Loucy (cell line): Measurements from ENCODE around the gene SLC22A23.

Source experiments
- H2AFZ ChIP-seq: fragments of 200-600 bp; sonication (generic); 2 replicates; pipeline ENCODE4 v1.6.0; 2016; ENCODE audit warnings: antibody characterized with exemption, mild to moderate bottlenecking, low read length, moderate library complexity
- H3F3A ChIP-seq: fragments of 200-600 bp; 2 replicates; pipeline ENCODE4 v1.6.0; 2016; ENCODE audit warnings: antibody characterized with exemption, low read depth, mild to moderate bottlenecking
- H3K27me3 ChIP-seq: fragments of 200-600 bp; sonication (generic); 2 replicates; pipeline ENCODE4 v1.6.1; 2014; ENCODE audit warnings: low read length, mild to moderate bottlenecking; ENCODE audit not compliant: insufficient read depth, poor library complexity, severe bottlenecking
- H3K36me3 ChIP-seq: fragments of 200-600 bp; sonication (generic); 2 replicates; pipeline ENCODE4 v1.6.1; 2016; ENCODE audit warnings: low read length; ENCODE audit not compliant: insufficient read depth
- H3K4me1 ChIP-seq: fragments of 200-600 bp; sonication (generic); 2 replicates; pipeline ENCODE4 v1.5.1; 2014; ENCODE audit warnings: low read length, mild to moderate bottlenecking; ENCODE audit not compliant: insufficient read depth, poor library complexity, severe bottlenecking
- H3K4me2 ChIP-seq: fragments of 200-600 bp; sonication (generic); 2 replicates; pipeline ENCODE4 v1.6.0; 2014; ENCODE audit warnings: antibody characterized with exemption, low read length, low read depth, mild to moderate bottlenecking; ENCODE audit not compliant: poor library complexity, severe bottlenecking
- H3K4me3 ChIP-seq: fragments of 200-600 bp; sonication (generic); 2 replicates; pipeline ENCODE4 v1.5.1; 2014; ENCODE audit warnings: low read length, mild to moderate bottlenecking, mixed read lengths; ENCODE audit not compliant: poor library complexity, severe bottlenecking
- H3K79me2 ChIP-seq: fragments of 200-600 bp; sonication (generic); 2 replicates; pipeline ENCODE4 v1.6.1; 2014; ENCODE audit warnings: low read length; ENCODE audit not compliant: insufficient read depth
- H3K9ac ChIP-seq: fragments of 200-600 bp; sonication (generic); 2 replicates; pipeline ENCODE4 v1.6.0; 2014; ENCODE audit warnings: mild to moderate bottlenecking, low read depth, low read length, moderate library complexity; ENCODE audit not compliant: poor library complexity, severe bottlenecking
- H3K9me2 ChIP-seq: fragments of 200-600 bp; sonication (generic); replicated peaks from 2 replicates; pipeline ENCODE4 v1.6.1; 2016; ENCODE audit warnings: low read depth, low read length, mixed read lengths
- H3K9me3 ChIP-seq: fragments of 200-600 bp; sonication (generic); 2 replicates; pipeline ENCODE4 v1.6.1; 2014; ENCODE audit warnings: mild to moderate bottlenecking, antibody characterized with exemption, low read length, low read depth; ENCODE audit not compliant: insufficient read depth
- H4K20me1 ChIP-seq: fragments of 200-600 bp; sonication (generic); 2 replicates; pipeline ENCODE4 v1.6.0; 2014; ENCODE audit warnings: antibody characterized with exemption, low read length, mild to moderate bottlenecking; ENCODE audit not compliant: insufficient read depth, poor library complexity, severe bottlenecking
- EZH2phosphoT487 ChIP-seq: fragments of 200-600 bp; IDR thresholded peaks from 2 replicates; pipeline ENCODE4 v1.6.1; 2018; ENCODE audit warnings: antibody characterized with exemption, mild to moderate bottlenecking, moderate library complexity, borderline replicate concordance
- TF ChIP-seq, protein P1 (sequence below): fragments of 200-600 bp; sonication (generic); conservative IDR thresholded peaks from 2 replicates; pipeline ENCODE4 v1.5.1; 2014; ENCODE audit warnings: mild to moderate bottlenecking, antibody characterized with exemption, low read length

SLC22A23 gene

DNA sequence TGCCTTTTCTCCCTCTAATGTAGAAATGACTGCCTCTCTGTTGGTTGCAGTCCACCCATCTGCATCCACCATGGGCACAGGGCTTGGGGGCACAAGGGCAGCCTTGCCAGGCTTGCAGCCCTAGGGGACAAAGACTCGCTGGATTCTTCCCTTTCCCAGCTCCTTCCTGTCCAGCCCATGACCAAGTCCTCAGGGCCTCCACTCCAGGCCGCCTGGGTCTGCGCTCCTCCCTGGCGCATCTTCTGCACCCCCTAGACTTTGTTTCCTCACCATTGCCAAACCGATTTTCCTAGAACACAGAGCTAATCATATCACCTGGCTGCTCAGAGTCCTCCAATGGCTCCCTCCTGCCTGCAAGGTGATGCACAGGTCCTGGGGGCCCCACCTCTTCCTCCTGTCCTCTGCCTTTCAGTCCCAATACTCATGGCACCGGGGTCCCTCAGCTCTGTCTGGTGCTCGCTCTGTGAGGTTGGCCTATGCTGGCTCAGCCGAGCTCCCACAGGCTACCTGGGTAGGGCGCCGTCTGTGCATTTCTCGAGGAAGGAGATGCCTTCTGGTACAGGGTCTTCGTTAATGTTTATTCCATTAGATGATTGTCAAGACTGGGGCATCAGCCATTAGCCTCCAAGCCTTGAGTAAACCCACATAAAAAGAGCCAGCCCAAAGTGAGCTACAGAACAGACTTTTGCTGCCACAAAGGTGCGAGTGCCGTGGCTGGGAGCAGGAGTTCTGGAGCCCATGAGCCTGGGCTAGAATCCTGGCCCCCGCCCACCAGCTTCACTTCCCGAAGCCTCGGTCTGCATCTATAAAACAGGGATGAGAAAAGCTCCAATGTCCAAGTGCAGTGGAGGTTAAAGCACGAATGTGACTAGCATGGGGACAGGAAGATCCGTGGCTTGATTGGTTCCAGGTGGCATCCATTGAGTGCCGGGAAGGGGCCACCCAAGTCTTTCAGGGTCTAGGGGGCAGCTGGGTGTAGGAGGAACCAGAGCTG is 180.4 kb downstream of the SLC22A23 start:
- Histone ChIP-seq H3K4me3 (no peak overlapping the region), H3K4me2 (no peak overlapping the region), H3K4me1 (no peaks in the 10 kb centered on the region), H2AFZ (no peak overlapping the region), H3K27me3 (no peaks in the 10 kb centered on the region), H4K20me1 (no peaks in the 10 kb centered on the region), H3K9ac (no peak overlapping the region), H3K36me3 (peaks cover 15% of the 10 kb centered on the region; the same call in 1 of the 2 replicates), H3F3A (no peaks in the 10 kb centered on the region), H3K79me2 (no peaks in the 10 kb centered on the region; the same call in 1 of the 2 replicates), H3K9me2 (no peaks in the 10 kb centered on the region), H3K9me3 (no peaks in the 10 kb centered on the region)
- TF ChIP-seq, protein P1, sequence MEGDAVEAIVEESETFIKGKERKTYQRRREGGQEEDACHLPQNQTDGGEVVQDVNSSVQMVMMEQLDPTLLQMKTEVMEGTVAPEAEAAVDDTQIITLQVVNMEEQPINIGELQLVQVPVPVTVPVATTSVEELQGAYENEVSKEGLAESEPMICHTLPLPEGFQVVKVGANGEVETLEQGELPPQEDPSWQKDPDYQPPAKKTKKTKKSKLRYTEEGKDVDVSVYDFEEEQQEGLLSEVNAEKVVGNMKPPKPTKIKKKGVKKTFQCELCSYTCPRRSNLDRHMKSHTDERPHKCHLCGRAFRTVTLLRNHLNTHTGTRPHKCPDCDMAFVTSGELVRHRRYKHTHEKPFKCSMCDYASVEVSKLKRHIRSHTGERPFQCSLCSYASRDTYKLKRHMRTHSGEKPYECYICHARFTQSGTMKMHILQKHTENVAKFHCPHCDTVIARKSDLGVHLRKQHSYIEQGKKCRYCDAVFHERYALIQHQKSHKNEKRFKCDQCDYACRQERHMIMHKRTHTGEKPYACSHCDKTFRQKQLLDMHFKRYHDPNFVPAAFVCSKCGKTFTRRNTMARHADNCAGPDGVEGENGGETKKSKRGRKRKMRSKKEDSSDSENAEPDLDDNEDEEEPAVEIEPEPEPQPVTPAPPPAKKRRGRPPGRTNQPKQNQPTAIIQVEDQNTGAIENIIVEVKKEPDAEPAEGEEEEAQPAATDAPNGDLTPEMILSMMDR: no peak
- no peak for TF ChIP-seq EZH2phosphoT487

DNA sequence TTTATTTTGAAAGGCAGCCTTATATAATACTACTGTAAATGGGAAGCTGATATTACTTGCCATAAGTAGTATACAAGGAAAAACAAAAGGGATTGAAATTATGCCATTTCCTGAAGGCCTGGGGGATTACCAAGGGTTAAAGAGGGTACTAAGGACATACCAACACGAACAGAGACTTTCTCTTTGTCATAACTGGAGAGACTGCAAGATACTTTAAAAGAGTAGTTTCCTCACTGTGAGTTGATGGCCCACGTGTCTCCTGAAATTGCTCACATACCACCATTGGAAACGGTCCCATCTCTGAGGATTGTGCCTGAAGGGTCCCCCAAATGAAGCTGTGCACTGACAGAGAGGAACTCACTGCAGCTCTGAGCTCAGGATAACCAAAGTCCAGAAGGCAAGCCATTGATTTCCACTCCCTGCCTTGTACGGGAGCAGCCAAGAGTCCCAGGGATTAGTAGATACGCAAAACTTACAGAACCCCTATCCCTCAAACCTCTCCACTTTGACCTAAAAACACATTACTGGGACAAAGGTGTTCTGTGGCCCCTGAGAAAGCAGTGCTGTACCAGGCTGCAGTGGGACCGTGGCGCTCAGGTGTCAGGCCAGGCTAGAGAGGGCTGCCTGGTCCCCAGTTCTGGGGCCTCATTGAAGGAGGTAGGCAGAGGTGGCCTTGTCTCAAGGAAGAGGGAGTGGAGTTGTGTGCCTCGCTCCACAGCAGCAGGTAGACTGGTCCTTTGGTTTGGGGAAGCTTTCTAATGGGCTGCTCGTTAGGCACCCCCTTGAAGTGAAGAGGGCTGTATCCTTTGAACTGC is 182.9 kb downstream of the SLC22A23 start:
- H3K4me1 ChIP-seq: no peaks in the 10 kb centered on the region
- no peaks in the 10 kb centered on the region for H3K27me3 ChIP-seq
- no peak overlapping the region for H3K4me2 ChIP-seq
- H3K9me3 ChIP-seq: no peaks in the 10 kb centered on the region
- H3K4me3 ChIP-seq: no peak overlapping the region
- peaks cover 8% of the 10 kb centered on the region; the same call in 1 of the 2 replicates for H3K79me2 ChIP-seq
- H4K20me1 ChIP-seq: no peaks in the 10 kb centered on the region
- no peaks in the 10 kb centered on the region for H3K9me2 ChIP-seq
- H3K9ac ChIP-seq: no peak overlapping the region
- peaks cover 36% of the 10 kb centered on the region; the same call in 1 of the 2 replicates for H3K36me3 ChIP-seq
- TF ChIP-seq, protein P1: no peak
- no peak for TF ChIP-seq EZH2phosphoT487
- no peak overlapping the region for H2AFZ ChIP-seq
- H3F3A ChIP-seq: no peaks in the 10 kb centered on the region

DNA sequence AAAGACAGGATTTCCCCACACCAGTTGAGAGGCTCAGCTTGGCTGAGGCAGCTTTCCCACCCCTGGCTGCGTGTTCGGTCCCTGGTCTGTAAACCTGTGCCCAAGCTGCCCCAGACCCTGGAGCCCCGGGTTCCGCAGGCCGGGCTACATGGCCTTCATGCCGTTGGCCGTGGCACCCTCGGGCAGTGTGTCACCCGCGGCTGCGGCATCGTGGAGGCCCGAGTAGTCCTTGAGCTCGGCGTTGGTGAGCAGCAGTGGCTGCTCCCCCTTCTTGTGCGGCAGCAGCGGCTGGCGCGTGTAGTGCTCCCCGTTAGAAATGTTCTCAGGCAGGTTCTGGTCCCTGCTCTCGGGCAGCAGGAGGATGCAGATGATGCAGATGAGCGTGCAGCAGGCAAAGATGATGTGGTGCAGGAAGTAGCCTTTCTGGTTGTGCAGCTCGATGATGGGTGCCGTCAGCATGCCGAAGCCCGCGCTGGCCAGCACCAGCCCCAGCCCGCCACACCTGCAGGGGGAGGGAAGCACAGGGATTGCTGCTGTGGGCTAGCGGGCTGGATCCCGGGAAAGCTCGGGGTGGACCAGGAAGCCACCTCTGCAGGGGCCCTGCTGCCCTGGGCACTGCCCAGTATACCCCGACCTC is 183.8 kb downstream of the SLC22A23 start:
- Histone ChIP-seq H3K9ac (no peak overlapping the region), H3K79me2 (peaks cover 12% of the 10 kb centered on the region; the same call in 1 of the 2 replicates), H3F3A (no peaks in the 10 kb centered on the region), H4K20me1 (no peaks in the 10 kb centered on the region), H3K9me2 (no peaks in the 10 kb centered on the region), H2AFZ (no peak overlapping the region), H3K4me1 (no peaks in the 10 kb centered on the region), H3K9me3 (no peaks in the 10 kb centered on the region), H3K36me3 (peaks cover 40% of the 10 kb centered on the region; the same call in 1 of the 2 replicates), H3K4me3 (no peak overlapping the region), H3K27me3 (no peaks in the 10 kb centered on the region), H3K4me2 (no peak overlapping the region)
- no peak for TF ChIP-seq EZH2phosphoT487
- TF ChIP-seq, protein P1: no peak
